ENCODE measurements around the gene ADD1.
"Not testable (repeated sequence)": the region's sequence is repeated elsewhere in the genome, so short reads cannot be mapped to it uniquely, and the experiment has no call there.

ADD1 gene

GRCh38 chr4:2937986-2938385 lies 94.3 kb downstream of the ADD1 start:
- no peak for DNase-seq

- DNase-seq, result not testable (repeated sequence)
These were observed 94.8 kb downstream of the ADD1 start for GRCh38 chr4:2938411-2938810.

GRCh38 chr4:2938906-2939305 lies 95.3 kb downstream of the ADD1 start:
- DNase-seq, result no peak

- DNase-seq, result no peak
These were observed 96.0 kb downstream of the ADD1 start for GRCh38 chr4:2939383-2940243.

- no peak for DNase-seq
These were observed 96.9 kb downstream of the ADD1 start for GRCh38 chr4:2940267-2941137.

- DNase-seq, result no peak
These were observed 97.7 kb downstream of the ADD1 start for GRCh38 chr4:2941138-2942036.

GRCh38 chr4:2942037-2942531 lies 98.4 kb downstream of the ADD1 start:
- DNase-seq, result no peak

GRCh38 chr4:2942532-2943363 lies 99.1 kb downstream of the ADD1 start:
- no peak for DNase-seq

- no peak for DNase-seq
These were observed 99.9 kb downstream of the ADD1 start for GRCh38 chr4:2943364-2944090.

- no peak for DNase-seq
These were observed 100.4 kb downstream of the ADD1 start for GRCh38 chr4:2944091-2944482.

GRCh38 chr4:2944586-2945526 lies 101.2 kb downstream of the ADD1 start:
- no peak for DNase-seq

GRCh38 chr4:2945619-2946604 lies 102.3 kb downstream of the ADD1 start:
- DNase-seq, result not testable (repeated sequence)

GRCh38 chr4:2946812-2947600 lies 103.4 kb downstream of the ADD1 start:
- DNase-seq, result no peak

GRCh38 chr4:2947926-2948325 lies 104.3 kb downstream of the ADD1 start:
- DNase-seq, result no peak

GRCh38 chr4:2948895-2949781 lies 105.5 kb downstream of the ADD1 start:
- DNase-seq, result no peak

- DNase-seq, result no peak
These were observed 106.1 kb downstream of the ADD1 start for GRCh38 chr4:2949782-2950125.
